DLD1 (cell line): ENCODE results near the gene B3GNT5.

Experiments
- in situ Hi-C: cut with HindIII; loops from 2 replicates; pipeline ENCODE4 v1.10.0; 2017; ENCODE audit warnings: low sequenced_read_pairs

B3GNT5 gene

DNA sequence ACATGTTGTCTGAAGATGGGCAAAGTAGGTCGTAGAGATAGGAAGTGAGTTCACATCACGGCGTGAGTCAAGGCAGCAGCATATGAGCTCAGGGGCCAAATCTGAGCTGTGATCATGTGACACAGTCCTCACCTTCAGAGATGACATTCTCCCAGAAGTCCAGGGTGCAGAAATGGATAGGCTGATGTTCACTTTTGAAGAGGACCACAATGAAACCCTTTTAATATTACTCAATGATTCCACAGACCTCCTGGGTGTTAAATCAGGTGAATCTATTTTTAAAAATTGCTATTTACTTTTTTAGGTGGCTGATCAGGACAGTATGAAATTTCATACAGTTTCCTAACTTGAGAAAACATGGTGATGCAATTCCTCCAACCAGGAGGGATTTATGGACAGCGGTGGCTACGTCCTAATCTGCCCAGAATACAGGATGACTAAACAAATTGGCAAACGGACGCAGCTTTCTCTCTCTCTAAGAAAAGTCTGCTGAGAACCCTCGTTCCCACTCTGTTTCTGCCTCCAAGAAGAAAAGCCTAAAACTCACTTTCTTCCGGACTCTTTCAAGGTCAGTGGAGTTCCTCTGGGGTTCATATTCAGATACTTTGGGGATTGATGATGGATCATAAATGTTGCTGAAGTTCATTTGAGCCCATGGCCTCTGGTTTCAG, 34.4 kb downstream of the B3GNT5 start:
- in situ Hi-C loops, result no loop called here

DNA sequence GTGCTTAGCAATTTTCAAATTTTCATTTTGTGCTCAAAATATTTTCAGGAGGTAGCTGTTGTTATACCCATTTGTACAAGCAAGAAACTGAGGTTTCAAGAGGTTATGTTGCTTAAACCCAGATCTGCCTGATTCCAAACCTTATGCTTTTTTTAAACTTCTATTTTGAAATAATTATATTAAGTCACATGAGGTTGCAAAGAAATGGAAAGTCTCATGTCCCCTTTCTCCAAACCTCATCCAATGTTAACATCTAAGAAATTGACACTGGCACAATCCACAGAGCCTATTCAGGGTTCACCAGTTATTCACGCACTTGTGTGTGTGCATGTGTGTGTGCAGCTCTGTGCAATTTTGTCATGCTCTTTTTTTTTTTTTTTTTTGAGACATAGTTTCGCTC, 35.1 kb downstream of the B3GNT5 start:
- in situ Hi-C loops, result no loop called here

DNA sequence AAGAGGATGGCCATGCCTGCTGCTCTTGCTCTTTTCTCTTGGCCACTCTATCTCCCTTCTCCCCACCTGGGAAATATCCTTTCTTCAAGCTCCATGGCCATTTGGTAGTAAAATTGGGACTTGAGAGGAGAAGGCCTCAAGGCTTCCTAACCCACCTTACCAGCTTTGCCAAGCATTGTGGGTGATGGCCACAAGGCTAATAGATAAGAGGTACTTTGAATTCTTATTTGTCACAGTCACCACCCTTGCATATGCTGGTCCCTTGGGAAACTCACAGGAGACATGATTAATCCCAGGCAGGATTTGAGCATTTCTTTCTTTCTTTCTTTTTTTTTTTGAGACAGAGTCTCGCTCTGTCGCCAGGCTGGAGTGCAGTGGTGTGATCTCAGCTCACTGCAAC, 37.2 kb downstream of the B3GNT5 start:
- in situ Hi-C loops, result no loop called here

DNA sequence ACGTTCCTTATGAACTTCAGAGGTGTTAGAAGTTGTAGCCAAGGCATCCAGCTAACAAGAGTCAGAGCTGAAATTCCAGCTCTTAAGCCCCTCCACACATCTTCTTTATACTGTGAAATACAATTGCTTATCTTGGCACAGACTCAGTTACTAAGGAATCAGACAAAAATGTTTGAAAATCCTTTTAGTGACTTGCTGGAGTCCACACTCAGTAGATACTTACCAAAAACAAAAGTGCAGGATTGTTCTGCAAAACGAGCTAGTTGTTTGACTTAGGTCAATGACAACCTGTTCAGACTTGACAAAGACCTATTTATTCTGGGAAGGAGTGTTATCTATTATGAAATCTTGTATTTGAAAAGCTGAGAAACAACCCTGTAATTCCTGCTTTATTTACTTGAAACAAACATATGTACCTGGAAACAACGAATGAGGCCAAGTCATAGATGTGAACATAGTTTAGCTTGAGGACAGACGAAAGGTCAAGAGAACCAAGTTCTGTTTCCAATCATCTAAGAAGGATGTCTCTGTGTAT, 38.5 kb downstream of the B3GNT5 start:
- in situ Hi-C loops, result no loop called here

DNA sequence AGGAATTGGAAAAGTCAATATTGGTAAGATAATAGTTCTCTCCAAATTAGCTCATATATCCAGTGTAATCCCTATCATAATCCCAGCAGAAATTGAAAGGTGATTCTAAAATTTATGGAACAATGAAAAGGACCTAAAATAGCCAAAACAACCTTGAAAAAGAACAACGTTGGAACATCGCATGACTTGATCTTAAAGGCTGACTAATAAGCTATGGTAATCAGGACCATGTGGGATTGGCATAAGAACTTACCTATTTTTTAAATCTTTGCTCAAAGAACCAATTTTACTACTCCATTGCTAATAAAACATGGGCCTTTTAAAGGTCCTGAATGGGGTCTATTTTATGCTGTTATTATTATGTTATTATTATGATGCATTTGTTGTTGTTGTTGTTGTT, 40.9 kb downstream of the B3GNT5 start:
- in situ Hi-C loops, result no loop called here

DNA sequence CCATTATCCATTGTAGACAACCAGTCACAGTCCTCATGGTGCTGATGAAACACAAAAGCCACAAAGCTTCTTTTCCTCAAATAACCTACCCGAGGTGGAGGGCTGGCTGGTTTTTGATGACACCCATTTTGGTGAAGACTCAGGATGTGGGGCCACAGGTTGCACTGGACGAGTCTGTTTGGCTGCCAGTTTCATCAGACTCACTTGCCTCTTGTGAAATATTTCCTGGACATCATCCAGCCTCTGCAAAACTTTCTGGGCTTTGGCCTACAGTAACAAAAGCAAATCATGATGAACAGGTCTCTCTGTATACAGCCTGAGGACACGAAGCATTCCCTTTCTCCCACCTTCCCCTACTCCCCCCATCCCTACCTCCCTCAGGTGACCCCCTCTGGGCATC, 42.2 kb downstream of the B3GNT5 start:
- in situ Hi-C loops, result no loop called here

DNA sequence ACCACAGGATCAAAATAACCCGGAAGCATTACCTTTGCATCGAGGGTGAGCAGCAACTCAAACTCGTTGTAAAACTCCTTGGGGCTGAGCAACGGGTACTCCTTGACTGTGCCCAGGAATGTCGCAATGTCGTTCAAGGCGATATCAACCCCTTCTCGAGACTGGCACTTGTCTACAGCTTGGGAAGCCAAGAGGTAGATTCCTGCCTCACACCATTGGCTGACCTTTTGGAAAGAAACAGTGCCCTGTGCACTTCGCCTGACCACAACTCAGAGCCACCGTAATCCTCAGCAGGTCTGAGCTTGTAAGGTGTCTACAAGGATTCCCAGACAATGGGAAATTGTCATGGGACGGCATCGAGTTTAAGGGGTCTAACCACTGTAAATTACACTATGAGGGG, 43.9 kb downstream of the B3GNT5 start:
- in situ Hi-C loops, result no loop called here

DNA sequence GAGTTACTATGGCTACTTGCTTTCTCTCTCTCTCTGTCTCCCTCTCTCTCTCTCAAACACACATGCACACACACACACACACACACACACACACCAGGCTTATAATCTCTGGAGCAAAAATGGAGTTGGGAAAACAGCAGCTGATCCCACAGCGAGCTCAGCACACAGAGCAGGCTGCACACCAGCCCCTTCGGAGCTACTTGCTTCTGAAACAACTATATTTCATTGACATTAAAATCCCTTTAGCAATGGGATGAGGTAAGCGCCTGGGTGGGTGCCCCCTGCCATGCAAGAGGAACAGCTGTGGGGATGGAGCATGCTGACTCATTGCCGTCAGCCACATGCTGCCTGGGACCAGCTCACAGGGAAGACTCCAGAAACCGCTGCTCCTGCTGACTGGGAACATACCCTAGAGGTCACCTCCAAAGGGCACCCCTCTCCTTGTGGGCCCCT, 45.7 kb downstream of the B3GNT5 start:
- in situ Hi-C loops, result no loop called here

DNA sequence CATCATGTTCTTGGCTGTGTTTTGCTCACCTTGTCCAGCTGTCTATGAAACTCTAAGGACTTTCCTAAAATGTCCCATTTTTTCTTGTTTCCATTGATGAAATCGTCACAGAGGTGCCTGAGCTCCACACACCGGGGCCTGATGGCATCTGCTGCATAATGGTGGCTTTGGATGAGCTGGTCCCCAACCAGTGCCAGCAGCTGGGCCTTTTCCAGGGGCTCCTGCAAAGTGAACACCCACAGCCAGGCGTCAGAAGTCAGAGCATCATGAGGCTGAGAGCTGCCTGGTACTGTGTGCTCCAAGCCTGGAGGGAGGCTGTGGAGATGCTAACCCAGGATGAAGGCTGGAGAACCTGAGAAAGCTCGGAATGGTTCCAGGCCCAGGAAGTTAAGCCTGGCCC, 46.9 kb downstream of the B3GNT5 start:
- in situ Hi-C loops, result loop anchor here (10.0 to 25.0 kb wide), 2 partner anchors 88 to 345 kb away; no protein-coding TSS in a partner anchor

DNA sequence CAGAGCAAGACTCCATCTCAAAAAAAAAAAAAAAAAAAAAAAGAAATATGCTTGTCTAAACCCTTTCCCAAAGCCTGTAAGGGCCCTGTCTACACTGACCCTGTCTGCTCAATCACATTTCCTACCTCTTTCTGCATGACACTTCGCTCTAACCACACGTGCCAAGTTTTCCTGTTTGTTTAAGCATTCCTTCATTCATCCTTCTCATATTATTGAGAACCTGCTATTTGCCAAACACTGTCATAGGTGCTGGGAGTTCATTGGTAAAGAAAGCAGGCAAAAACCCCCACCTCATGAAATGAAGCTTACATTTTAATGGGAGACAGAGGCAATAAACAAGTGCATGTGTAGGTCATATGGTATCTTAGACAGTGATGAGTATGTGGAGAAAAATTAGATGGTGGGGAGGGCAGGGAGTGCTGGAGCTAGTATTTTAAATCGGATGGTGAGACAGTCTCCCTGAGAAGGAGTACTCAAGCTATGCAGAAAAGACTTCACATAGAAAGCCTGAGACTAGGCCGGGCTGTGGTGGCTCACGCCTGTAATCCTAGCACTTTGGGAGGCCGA, 48.0 kb downstream of the B3GNT5 start:
- in situ Hi-C loops, result loop anchor here (10.0 to 25.0 kb wide), 2 partner anchors 89 to 344 kb away; no protein-coding TSS in a partner anchor

DNA sequence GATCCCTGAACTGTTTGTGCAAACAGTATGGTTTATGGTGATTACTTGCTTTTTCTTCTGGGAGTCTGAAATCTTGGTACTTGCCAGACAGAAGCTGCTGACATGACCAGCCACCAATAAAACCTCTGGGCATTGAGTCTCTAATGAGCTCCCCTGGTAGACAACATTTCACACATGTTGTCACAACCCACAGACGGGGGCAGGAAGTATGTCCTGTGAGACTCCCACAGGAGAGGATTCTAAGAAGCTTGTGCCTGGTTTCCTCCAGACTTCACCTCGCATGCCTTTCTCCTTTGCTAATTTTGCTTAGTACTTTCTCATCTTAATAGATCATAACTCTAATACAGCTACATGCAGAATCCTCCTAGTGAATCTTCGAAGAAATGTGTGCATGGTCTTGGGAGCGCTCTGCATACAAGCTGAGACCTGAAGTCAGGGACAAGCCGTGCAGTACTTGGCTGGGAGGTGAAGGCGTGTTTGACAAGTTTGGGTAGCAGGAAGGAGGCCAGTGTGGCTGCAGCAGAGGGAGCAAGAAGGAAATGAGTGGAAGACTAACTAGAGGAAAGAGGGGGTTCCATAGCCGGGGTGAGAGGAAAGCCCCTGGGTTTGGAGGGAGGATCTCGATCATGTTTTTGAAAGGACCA, 49.0 kb downstream of the B3GNT5 start:
- in situ Hi-C loops, result loop anchor here (10.0 to 25.0 kb wide), 2 partner anchors 90 to 343 kb away; no protein-coding TSS in a partner anchor

DNA sequence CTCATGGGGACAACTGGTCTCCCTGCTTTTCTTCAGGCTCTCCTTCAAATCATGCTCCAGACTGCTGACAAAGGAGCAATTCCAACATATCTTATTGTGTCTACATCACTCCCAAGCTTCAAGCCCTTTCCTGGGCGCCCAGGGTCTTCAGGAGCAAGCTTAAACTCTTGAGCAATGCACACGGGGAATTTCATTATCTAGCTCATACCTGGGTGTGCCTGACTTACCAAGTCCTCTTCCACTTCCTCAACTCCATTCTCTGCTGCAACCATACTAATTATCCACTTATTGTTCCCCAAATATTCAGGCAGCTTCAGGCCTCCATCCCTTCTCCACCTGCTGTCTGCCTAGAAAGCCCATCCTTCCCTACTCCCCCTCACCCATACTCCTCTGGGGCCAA, 50.6 kb downstream of the B3GNT5 start:
- in situ Hi-C loops, result loop anchor here (10.0 to 25.0 kb wide), 2 partner anchors 91 to 341 kb away; no protein-coding TSS in a partner anchor

DNA sequence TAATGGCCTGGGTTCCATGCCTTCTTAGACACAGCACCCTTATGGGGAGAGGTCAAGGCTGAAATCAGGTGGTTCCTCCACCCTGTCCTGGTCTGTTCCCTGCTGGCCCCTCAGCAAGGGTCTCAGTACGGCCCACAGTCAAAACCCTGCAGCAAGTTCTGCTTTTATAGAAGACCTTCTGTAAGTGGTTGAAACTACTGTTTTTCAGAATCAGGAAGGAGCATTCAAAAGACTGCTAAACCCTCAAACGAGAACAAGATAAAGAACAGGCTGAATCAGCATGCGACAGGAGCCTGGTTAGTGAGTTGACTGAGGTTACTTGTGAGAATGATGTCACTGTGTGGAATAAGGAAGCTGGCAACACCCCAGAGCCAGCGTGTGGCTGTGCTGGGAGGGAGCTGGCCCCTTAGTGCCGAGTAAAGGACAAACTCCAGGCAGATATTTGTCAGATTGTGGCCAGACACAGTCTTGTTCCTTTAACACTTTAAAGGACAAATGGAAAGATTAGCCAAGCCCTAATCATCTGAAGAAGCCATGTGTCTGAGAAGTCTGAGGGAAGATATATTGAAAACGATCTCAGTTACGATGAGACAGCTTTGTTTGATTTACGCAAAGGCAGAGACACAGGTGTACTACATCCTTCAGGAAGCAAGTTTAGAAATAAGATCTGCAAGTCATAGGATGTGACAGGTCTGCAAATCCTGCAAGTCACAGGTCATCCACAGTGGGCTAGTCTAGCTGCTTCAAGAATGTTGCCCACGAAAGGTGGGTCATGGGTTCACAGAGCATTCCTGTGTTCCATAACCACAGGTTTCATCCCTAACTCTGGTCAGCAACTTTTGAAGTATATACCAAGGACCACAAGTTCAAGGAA, 54.0 kb downstream of the B3GNT5 start:
- in situ Hi-C loops, result loop anchor here (10.0 to 25.0 kb wide), 2 partner anchors 95 to 338 kb away; no protein-coding TSS in a partner anchor

DNA sequence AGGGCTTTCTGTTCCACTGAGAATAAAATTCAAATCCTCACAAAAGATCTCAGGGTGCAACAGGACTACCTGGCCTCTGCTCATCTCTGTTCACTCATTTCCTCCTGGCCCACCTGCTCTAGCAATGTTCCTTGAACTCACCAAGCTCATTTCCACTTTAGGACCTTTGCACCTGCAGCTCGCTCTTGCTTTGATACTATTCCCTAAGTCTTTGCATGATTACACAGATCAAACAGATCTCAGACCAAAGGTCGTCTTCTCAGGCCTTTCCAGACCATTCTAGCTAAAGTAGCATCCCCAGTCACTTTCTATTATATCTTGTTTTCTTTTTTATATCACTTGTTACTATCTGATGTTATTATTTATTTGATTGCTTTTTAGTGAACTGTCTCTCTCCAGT, 54.7 kb downstream of the B3GNT5 start:
- in situ Hi-C loops, result loop anchor here (10.0 to 25.0 kb wide), 2 partner anchors 95 to 337 kb away; no protein-coding TSS in a partner anchor

DNA sequence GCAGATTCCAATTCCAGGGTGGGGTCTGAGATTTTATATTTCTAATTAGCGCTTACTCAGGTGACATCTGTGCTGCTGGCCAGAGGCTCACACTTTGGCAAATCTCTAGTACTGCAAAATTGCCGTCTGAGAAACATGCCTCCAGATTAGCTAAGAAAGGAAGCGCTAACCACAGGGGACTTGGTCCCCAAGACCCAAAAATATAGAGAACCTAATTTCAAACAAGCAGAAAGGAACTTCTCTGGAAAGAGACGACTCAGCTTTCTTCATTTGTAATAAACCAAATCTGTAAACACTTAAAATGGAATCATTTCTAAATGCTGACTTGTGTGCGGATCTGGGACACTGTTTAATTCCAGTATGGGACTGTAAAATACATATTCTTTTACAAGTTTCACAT, 55.7 kb downstream of the B3GNT5 start:
- in situ Hi-C loops, result loop anchor here (10.0 to 25.0 kb wide), 2 partner anchors 96 to 336 kb away; no protein-coding TSS in a partner anchor

DNA sequence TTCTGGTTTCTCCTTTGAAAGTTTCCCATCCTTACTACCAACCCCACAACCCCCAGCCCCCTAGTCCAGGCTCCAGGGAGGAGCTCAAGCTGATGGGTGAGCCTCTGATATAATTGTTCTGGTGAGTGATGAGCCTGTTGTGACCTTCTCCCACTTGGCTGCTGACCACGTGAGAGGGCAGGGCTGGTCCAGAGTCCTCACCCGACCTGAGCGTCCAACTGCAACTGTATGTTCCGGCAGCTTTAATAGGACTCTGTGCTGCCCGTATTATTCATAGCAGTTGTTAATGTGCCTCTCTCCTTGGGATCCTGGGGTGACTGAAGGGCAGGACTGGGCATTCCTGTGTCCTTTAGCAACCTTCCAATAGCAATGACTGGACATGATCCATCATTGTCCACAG, 56.2 kb downstream of the B3GNT5 start:
- in situ Hi-C loops, result loop anchor here (10.0 to 25.0 kb wide), 2 partner anchors 97 to 336 kb away; no protein-coding TSS in a partner anchor

DNA sequence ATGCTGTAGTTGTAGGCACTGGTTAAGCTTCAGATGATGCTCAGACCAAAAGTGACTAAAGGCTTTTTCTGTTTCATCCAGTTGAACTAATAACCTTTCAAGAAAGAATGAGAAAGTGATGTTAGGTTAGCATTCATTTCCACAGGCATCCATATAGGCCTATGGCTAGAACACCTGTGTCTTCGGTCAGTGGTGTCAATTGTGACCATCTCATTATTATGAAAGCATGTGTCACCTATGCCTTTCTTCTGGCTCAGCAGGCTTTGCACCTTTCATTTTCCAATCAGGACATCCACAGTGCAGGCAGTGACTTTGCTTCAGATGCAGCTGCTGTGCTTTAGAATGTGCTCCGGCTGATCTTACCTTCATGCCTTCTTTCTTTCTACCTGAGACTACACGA, 57.9 kb downstream of the B3GNT5 start:
- in situ Hi-C loops, result loop anchor here (25.0 kb wide), 1 partner anchor 99 kb away; no protein-coding TSS in a partner anchor

DNA sequence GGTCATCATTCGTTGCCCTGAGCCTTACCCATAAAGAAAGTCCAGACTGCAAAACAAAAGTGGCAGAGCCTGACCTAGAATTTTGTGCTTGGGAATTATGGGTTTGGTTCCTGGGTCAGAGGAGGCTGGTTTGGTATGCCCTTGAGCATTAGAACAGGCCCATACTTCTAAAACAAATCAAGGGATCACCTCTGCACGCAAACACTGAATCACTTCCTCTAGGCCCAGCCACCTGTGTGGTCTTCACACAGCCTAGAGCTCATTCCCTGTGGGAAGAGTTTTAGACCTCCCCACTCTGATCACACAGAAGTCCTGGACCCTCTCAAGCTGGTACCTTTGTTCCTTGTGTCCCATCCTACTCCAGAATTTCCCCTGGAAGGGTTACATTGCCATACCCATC, 59.4 kb downstream of the B3GNT5 start:
- in situ Hi-C loops, result loop anchor here (25.0 kb wide), 1 partner anchor 100 kb away; no protein-coding TSS in a partner anchor

DNA sequence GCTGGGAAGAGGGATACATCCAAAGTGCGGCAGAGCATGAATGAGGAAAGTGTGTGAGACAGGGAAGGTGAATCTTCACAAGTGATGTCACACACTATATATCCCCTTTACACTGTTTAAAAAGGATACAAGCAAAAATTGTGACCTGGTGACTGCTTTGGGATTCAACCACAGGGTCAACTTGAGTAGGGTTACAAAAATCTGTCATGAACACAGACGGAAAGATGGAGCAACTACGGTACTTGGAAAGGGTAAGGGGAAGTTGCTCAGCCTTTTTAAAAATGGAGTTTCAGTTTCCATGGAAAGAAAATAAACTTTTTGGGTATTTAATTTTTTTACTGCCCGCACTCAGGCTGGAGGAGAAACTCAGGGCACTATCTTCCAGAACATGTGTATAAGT, 60.3 kb downstream of the B3GNT5 start:
- in situ Hi-C loops, result loop anchor here (25.0 kb wide), 1 partner anchor 101 kb away; no protein-coding TSS in a partner anchor

DNA sequence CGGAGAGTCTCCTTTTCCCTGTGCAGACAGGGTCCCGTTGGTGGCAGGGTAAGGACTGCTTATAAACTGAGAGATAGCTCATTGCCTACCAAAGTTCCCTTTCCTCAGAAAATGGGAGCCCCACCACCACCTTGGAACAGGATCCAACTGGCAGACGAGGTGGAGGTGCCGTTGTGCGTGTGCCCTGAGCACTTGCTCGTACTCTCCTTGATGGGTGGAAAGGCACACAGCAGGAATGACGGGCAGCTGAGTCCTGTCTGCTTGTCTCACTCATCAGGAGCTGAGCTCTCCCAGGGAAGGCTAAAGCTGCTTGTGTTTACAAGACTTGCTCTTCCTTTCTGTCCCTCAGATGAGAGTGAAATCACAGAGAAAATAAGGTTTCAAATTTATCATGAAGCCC, 60.7 kb downstream of the B3GNT5 start:
- in situ Hi-C loops, result loop anchor here (25.0 kb wide), 1 partner anchor 101 kb away; no protein-coding TSS in a partner anchor
